ENCODE data around the gene WASHC4. TPM values are rescaled to one million over a fixed set of nuclear protein-coding genes. Genes with fewer than 3 reads are reported as not detected.

Gene WASHC4
- total RNA-seq, 1 donor = 148 TPM

DNA sequence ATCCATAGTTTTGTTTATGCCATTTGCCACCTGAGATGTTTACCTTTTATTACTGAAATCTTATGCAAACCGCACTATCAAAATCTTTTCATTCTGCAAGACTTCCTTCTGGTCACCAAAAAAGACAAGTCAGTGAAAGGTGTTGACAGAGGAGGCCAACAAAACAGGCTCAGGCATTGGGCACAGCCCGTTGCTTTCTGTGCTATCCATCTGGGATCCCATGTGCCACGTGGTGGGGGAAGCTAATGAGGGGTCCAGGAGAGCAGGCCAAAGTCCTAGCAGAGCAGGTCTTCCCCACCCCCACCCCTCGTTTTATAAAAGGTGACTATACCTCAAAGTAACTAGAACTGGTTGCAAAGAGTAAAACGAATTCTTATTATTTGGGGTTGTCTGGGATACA, 24.5 kb upstream of the WASHC4 start:
- TF ChIP-seq, protein P1, sequence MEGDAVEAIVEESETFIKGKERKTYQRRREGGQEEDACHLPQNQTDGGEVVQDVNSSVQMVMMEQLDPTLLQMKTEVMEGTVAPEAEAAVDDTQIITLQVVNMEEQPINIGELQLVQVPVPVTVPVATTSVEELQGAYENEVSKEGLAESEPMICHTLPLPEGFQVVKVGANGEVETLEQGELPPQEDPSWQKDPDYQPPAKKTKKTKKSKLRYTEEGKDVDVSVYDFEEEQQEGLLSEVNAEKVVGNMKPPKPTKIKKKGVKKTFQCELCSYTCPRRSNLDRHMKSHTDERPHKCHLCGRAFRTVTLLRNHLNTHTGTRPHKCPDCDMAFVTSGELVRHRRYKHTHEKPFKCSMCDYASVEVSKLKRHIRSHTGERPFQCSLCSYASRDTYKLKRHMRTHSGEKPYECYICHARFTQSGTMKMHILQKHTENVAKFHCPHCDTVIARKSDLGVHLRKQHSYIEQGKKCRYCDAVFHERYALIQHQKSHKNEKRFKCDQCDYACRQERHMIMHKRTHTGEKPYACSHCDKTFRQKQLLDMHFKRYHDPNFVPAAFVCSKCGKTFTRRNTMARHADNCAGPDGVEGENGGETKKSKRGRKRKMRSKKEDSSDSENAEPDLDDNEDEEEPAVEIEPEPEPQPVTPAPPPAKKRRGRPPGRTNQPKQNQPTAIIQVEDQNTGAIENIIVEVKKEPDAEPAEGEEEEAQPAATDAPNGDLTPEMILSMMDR (IDR thresholded peaks at IDR 0.05; ENCODE audit: insufficient read depth, low read depth, low read length) = no peak
- H3K4me3 ChIP-seq (ENCODE audit: low read depth, low read length) = peak overlapping the region; percentile 71
- no peak for DNase-seq (ENCODE audit: low read depth)

DNA sequence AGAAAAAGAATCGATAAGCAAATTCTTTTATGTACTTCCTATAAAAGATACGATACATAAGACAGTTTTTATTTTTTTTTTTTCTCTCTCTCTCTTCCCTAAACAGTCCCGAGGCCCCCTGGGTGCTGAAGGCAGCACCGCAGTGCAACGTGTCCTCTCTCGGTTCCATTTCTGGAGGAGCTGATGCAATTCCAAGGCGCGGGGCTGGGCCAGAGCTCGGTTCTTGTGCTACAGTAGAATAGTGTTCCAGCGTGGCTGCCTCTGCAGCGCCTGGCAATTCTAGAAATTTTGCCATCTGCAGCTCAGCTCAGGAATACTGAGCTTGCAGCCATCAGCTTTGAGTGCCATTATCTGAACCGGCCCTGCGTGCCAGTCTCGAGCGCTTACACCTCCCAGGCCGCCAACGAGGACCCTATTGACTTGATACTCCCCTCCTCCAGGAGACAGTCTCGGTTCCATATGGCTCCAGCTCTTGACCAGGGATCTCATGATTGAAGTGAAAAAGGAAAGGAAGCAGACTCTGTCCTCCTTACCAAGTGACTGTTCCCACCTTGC, 23.9 kb upstream of the WASHC4 start:
- DNase-seq (ENCODE audit: low read depth) = peak; percentile 85
- H3K4me3 ChIP-seq (ENCODE audit: low read depth, low read length) = peak overlapping the region; percentile 71
- TF ChIP-seq, protein P1 (IDR thresholded peaks at IDR 0.05; ENCODE audit: insufficient read depth, low read depth, low read length) = peak; percentile 24

DNA sequence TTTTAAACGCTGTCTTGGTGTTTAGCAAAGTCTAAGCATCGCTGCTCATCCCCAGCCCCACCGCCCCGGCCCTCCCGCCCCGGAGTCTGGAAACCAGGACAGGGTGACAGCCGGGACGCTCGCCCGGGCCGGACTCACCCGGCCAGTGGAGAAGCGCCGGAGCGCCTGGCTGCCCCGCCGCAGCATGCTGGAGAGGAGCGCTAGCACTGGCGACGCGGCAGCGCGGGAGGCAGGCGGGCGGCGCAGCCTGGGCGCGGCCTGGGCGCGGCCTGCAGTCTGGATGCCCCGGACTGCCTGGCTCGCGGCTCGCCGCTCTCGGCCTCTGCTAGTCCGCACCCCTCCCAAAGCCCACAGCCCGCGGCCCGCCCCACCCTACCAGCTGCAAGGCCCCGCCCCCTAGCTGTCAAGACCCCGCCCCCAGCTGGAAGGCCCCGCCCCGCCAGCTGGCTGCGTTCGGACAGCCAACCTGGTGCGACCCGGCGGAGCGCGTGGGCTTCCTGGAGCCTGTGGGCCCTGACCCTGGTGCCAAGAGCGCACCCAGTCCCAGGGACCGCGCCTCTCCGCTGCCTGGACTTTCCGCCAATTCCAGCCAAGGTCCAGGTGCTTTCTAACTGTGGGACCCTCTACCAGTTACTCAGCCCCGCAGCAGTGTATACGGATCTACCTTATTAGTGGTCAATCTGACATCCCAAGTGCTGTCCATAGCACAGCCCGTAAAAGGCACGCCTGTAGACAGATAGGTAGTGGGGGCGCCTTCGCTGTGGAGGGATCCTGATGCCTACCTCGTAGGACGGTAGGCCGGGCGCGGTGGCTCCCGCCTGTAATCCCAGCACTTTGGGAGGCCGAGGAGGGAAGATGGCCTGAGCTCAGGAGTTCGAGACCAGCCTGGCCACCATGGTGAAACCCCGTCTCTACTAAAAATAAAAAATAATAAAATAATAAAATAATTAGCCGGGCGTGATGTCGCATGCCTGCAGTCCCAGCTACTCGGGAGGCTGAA, 23.0 kb upstream of the WASHC4 start, which contains the start of gene ALDH1L2:
Gene ALDH1L2 (minus strand): TSS at position 208 of the 1,000 bp plus-strand sequence. CDS start 22 bp downstream, at position 186.
- peak; percentile 94 for DNase-seq (ENCODE audit: low read depth)
- TF ChIP-seq, protein P1 (IDR thresholded peaks at IDR 0.05; ENCODE audit: insufficient read depth, low read depth, low read length) = no peak
- peak within 1 kb of the TSS; percentile 71 for H3K4me3 ChIP-seq (ENCODE audit: low read depth, low read length)

DNA sequence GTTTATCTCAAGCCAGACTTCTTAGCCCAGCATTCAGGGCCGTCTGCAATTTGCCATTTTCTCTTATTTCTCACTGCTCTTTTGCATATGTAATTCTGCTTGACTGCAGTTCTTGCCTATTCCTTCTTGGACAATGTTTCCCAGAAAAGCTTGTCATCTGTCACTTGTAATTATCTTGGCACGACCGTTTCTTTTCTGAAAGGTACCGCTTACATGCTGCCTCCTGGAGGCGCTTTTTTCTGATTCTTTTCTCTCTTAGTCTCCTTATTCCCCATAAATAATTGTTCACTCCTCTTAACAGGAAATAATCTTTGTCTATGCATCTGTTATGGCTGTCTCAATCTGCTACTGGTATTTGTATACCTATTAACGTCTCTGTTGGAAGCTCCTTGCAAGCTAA, 22.0 kb upstream of the WASHC4 start:
- TF ChIP-seq, protein P1 (IDR thresholded peaks at IDR 0.05; ENCODE audit: insufficient read depth, low read depth, low read length) = no peak
- DNase-seq (ENCODE audit: low read depth) = no peak
- no peak overlapping the region for H3K4me3 ChIP-seq (ENCODE audit: low read depth, low read length)

DNA sequence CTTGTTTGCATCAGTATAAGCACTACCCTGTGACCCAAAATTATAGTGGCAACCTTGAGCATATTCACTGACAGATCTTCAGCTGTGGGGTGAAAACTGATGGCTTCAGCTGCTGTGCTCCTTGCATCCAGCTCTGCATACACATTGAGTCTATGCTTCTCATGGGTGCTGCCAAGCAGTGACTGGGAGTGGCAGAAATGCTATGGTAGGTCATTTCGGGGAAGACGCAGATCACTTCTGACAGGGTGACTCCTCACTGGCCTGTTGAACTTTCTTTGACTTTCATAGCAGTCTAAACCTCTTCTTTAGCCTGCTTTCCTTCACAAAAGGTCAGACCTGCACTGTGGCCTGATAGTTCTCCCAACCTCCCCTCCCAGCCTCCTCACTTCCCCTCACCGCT, 17.7 kb upstream of the WASHC4 start:
- no peak for DNase-seq (ENCODE audit: low read depth)
- TF ChIP-seq, protein P1 (IDR thresholded peaks at IDR 0.05; ENCODE audit: insufficient read depth, low read depth, low read length) = no peak

DNA sequence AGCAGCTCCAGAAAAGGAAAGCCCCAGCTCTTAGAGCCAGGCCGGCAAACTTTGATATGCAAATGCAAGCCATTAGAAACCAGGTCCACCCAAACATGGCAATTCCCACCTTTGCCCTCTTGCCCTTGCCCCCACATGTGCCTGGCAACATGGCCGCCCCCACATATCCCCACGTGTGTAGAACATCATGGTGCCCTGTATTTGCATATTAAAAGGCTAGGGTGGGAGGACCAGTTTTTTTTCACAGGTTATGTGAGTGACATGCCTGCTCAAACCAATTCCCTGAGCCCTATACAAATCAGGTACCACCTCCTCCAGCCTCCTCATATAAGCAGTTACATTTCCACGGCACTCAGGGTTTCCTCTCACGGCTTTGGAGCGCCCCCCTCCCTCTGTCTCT, 17.2 kb upstream of the WASHC4 start:
- no peak for DNase-seq (ENCODE audit: low read depth)

More for the DNA sequence above, 17.7 kb upstream of the WASHC4 start:
- no peak overlapping the region for H3K4me3 ChIP-seq (ENCODE audit: low read depth, low read length)

More for the DNA sequence above, 17.2 kb upstream of the WASHC4 start:
- no peak overlapping the region for H3K4me3 ChIP-seq (ENCODE audit: low read depth, low read length)
- TF ChIP-seq, protein P1 (IDR thresholded peaks at IDR 0.05; ENCODE audit: insufficient read depth, low read depth, low read length) = no peak

Measured in fibroblast of villous mesenchyme (primary cell).